Measurements from ENCODE around the gene FOCAD.

- TF ChIP-seq CTCF (IDR thresholded peaks at IDR 0.05) (no peak), POLR2AphosphoS5 (IDR thresholded peaks at IDR 0.05) (no peak), POLR2A (IDR thresholded peaks at IDR 0.05) (no peak)
Observed at GRCh38 chr9:20685769-20686168, 1.7 kb downstream of the FOCAD start.

Data from stomach (tissue), 4 donors.